T-helper 2 cell treated with Interferon-gamma antibody and Interleukin-4, amounts not matched to agents 5 μg/mL and 100 μg/mL, for 36 hours (primary cell): Measurements from ENCODE around the gene TNRC6A.
"Not testable (repeated sequence)": the region's sequence is repeated elsewhere in the genome, so short reads cannot be mapped to it uniquely, and the experiment has no call there.

Experiments used
- DNase-seq: peaks from one replicate; pipeline ENCODE4 v3.0.0; 2021; ENCODE audit warnings: low spot score
- H3K27ac Mint-ChIP-seq: one replicate; pipeline ENCODE4 v1.8.0; 2021; ENCODE audit warnings: mild to moderate bottlenecking, mixed read lengths
- H3K27me3 Mint-ChIP-seq: one replicate; pipeline ENCODE4 v1.8.0; 2021; ENCODE audit warnings: low read depth, mixed read lengths
- H3K36me3 Mint-ChIP-seq: one replicate; pipeline ENCODE4 v1.8.0; 2021; ENCODE audit warnings: low read depth, mixed read lengths
- H3K4me1 Mint-ChIP-seq: one replicate; pipeline ENCODE4 v1.8.0; 2021; ENCODE audit warnings: low read depth, mixed read lengths
- H3K4me3 Mint-ChIP-seq: one replicate; pipeline ENCODE4 v1.8.0; 2022; ENCODE audit warnings: mild to moderate bottlenecking, moderate library complexity, mixed read lengths
- H3K9me3 Mint-ChIP-seq: one replicate; pipeline ENCODE4 v1.8.0; 2021; ENCODE audit warnings: mixed read lengths

The TNRC6A gene

DNA sequence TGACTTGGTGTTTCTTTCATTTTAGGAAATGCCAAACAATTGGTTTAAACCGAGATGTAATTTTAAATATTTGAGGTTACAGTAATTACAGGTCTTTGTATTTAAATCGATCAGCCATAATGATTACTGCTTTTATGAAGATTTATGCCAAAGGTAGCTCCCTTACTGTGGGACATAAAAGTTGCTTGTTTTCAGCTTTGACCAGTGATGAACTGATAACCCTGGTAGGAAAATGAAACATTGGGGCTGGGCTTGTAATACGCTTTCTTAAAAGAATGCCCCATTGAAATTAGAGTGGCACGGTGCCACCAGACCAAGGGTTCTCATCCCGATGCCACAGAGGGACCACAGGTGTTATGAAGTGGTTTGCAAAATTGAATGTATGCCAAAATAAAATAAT is 7.3 kb downstream of the TNRC6A start:
- Mint-ChIP-seq H3K36me3 (peaks cover 39% of the 10 kb centered on the region), H3K27ac (no peak overlapping the region), H3K4me1 (peaks cover 44% of the 10 kb centered on the region), H3K9me3 (no peaks in the 10 kb centered on the region), H3K4me3 (no peak overlapping the region), H3K27me3 (no peaks in the 10 kb centered on the region)
- DNase-seq, result no peak

DNA sequence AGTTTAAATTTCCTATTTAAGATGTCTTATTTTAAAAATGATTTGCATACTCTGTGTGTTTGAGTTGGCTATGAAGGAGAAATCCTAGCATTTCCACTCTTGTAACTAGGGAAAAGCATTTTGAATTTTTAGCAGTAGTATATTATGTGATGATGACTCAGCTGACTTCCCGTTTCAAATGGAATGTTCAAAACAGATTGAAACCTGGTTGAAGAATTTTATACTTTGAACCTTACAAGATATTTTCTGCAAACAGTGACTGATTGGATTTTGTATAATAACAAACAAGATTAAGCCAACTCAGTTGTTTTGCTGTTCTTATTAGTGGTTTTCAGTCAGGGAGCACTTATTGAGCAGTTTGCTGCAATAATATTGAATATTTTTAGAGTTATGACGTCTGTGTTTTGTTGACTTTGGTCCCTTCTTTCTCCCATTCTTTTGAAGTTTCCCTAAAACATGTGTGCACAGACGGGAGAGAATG is 8.0 kb downstream of the TNRC6A start:
- no peak overlapping the region for H3K27ac Mint-ChIP-seq
- no peak for DNase-seq
- no peak overlapping the region for H3K4me3 Mint-ChIP-seq
- no peaks in the 10 kb centered on the region for H3K9me3 Mint-ChIP-seq
- H3K27me3 Mint-ChIP-seq, result no peaks in the 10 kb centered on the region
- H3K4me1 Mint-ChIP-seq, result peaks cover 40% of the 10 kb centered on the region
- peaks cover 35% of the 10 kb centered on the region for H3K36me3 Mint-ChIP-seq

DNA sequence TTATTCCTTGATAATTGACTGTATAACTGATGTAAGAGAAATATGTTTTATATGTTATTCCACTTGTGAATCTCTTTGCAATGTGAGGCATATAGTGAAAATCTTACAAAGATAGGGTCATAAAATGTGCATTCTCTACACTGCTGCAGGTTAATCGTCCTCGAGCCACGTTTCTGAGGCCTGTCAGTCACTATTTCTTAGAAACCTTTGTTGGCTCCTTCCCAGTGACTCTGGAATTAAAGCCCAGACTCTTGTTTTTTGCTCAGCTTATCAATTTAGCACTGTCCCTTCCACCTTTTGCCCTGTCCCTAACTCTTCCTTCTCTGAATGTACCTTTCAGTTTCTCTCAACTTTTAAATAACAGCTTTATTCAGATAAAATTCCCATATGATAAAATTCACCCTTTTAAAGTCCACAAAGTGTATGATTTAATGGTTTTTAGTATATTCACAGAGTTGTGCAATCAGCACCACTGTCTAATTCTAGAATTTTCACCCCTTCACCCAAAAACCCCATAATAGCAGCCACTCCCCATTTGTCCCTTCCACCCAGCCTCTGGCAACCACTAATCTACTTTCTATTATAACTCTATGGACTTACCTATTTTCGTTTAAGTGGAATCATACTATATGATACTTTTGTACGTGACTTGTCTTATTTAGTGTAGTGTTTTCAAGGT is 8.6 kb downstream of the TNRC6A start:
- DNase-seq, result no peak
- no peaks in the 10 kb centered on the region for H3K27me3 Mint-ChIP-seq
- H3K9me3 Mint-ChIP-seq, result no peaks in the 10 kb centered on the region
- peaks cover 35% of the 10 kb centered on the region for H3K36me3 Mint-ChIP-seq
- no peak overlapping the region for H3K4me3 Mint-ChIP-seq
- H3K27ac Mint-ChIP-seq, result no peak overlapping the region
- H3K4me1 Mint-ChIP-seq, result peaks cover 40% of the 10 kb centered on the region

DNA sequence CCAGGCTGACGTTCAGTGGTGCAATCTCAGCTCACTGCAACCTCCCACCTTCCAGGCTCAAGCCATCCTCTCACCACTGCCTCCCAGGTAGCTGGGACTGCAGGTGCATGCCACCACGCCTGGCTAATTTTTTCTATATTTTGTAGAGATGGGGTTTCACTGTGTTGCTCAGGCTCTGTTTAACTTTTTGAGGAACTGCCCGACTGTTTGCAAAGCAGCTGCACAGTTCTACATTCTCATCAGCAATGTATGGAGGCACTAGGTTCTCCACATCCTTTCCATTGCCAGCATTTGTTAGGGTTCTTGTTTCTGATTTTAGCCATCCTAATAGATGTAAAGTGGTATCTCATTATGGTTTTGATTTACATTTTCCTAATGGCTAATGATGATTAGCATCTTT is 9.4 kb downstream of the TNRC6A start:
- Mint-ChIP-seq H3K36me3 (peaks cover 27% of the 10 kb centered on the region), H3K27me3 (no peaks in the 10 kb centered on the region), H3K9me3 (no peaks in the 10 kb centered on the region), H3K4me3 (no peak overlapping the region), H3K4me1 (peaks cover 37% of the 10 kb centered on the region), H3K27ac (no peak overlapping the region)
- no peak for DNase-seq

DNA sequence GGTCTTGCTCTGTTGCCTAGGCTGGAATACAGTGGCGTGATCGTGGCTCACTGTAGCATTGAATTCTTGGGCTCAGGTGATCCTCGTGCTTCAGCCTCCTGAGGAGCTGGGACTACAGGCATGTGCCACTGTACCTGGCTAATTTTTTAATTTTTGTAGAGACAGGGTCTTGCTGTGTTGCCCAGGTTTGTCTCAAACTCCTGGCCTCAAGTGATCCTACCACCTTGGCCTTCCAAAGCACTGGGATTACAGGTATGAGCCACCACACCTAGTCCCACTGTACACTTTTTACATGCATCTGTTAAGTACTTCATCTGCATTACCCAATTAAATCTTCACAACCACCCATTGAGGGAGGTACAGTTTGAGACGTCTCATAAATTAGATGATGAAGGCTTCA is 12.4 kb downstream of the TNRC6A start:
- DNase-seq, result no peak
- H3K27me3 Mint-ChIP-seq, result no peaks in the 10 kb centered on the region
- no peak overlapping the region for H3K27ac Mint-ChIP-seq
- H3K9me3 Mint-ChIP-seq, result no peaks in the 10 kb centered on the region
- H3K4me1 Mint-ChIP-seq, result peaks cover 38% of the 10 kb centered on the region
- no peak overlapping the region for H3K4me3 Mint-ChIP-seq
- peaks cover 23% of the 10 kb centered on the region for H3K36me3 Mint-ChIP-seq

DNA sequence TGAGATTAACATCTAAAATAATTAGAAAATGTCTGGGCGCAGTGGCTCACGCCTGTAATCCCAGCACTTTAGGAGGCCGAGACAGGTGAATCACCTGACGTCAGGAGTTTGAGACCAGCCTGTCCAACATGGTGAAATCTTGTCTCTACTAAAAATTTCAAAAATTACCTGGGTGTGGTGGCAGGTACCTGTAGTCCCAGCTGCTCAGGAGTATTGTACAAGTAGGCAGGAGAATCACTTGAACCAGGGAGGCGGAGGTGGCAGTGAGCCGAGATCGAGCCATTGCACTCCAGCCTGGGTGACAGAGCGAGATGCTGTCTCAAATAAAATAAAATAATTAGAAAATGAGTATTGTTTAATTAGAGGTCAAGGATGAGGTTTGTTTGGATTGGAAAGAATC is 13.2 kb downstream of the TNRC6A start:
- not testable (repeated sequence) for H3K4me3 Mint-ChIP-seq, DNase-seq, H3K9me3 Mint-ChIP-seq, H3K27ac Mint-ChIP-seq, H3K27me3 Mint-ChIP-seq
- Mint-ChIP-seq H3K36me3 (peaks cover 23% of the 10 kb centered on the region), H3K4me1 (peaks cover 35% of the 10 kb centered on the region)

DNA sequence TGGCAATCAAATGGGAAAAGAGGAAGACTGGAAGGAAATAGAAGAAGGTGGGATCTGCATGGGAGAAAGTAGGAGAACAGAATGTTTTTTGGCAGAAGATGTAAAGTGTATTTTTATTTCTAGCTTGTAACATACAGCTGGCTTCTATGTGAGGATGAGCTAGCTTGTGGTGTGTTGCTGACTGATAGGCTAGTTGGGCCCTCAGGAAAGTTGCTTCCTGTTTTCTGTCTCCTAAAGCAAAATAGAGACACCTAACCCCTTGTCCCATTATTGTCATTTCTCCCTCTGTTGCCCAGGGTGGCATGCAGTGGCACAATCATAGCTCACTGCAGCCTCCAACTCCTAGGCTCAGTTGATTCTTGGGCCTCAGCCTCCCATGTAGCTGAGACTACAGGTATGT is 15.9 kb downstream of the TNRC6A start:
- no peak for DNase-seq
- no peaks in the 10 kb centered on the region for H3K27me3 Mint-ChIP-seq
- peaks cover 12% of the 10 kb centered on the region for H3K36me3 Mint-ChIP-seq
- H3K4me3 Mint-ChIP-seq, result no peak overlapping the region
- H3K9me3 Mint-ChIP-seq, result no peaks in the 10 kb centered on the region
- H3K27ac Mint-ChIP-seq, result no peak overlapping the region
- H3K4me1 Mint-ChIP-seq, result peaks cover 43% of the 10 kb centered on the region

DNA sequence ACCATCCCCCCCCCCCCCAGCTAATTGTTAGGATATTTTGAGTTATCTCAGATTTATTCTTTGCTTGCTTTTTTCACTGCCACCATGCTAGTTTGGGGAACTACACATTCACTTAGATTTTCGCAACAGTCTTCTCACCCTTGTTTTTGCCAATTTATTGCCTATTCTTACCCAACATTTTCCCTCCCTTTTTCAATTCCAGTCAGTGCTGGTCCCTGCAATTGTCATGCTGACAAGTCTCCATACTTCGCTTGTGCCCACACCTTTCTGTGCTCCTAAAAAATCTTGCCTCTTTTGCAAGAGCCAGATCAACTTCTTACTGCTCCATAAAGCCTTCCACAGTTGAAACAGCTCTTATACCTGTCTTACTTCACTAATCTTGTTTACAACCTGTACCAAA is 16.3 kb downstream of the TNRC6A start:
- Mint-ChIP-seq H3K27ac (no peak overlapping the region), H3K4me1 (peaks cover 42% of the 10 kb centered on the region), H3K9me3 (no peaks in the 10 kb centered on the region), H3K27me3 (no peaks in the 10 kb centered on the region), H3K4me3 (no peak overlapping the region), H3K36me3 (peaks cover 11% of the 10 kb centered on the region)
- no peak for DNase-seq

DNA sequence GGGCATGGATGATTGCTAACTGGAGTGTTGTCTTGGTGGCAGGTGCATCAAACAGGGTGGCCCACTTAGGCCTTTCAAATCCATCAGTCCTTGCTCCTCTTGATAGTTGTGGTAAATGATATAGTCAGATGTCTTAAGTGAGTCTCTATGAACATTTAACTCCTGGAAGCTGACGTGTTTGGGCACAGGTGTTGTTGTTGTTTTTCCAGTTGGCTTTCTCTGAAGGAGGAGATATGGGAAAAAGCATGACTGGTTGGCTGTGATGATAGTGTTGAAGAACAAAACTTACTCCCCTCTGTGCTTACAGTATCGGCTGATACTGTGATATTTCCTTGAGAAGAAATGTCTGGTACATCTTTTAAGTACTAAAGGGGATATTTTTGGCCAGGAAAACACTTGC is 18.0 kb downstream of the TNRC6A start:
- no peak for DNase-seq
- Mint-ChIP-seq H3K27me3 (no peaks in the 10 kb centered on the region), H3K9me3 (no peaks in the 10 kb centered on the region), H3K4me1 (peaks cover 39% of the 10 kb centered on the region), H3K27ac (no peak overlapping the region), H3K36me3 (peaks cover 7% of the 10 kb centered on the region), H3K4me3 (no peak overlapping the region)

DNA sequence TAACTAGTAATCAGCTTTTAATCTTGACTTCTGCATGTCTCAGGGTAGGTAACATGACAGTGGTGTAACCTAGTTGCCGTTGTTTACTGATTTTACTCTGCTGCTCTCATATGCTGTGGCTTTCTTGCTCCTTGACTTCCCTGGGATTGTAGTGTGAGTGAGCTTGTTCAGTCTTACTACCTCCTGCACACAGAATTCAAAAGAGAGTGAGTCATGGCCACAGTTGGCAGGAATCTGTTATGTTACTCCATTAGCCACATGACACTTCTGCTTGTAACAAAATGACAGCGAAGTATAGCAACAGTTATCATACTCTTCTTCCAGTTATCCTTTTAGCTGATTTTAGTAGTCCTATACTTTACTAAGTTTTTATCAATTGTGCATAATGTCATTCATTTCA is 18.8 kb downstream of the TNRC6A start:
- Mint-ChIP-seq H3K36me3 (peaks cover 10% of the 10 kb centered on the region), H3K4me3 (no peak overlapping the region), H3K4me1 (peaks cover 42% of the 10 kb centered on the region), H3K27ac (no peak overlapping the region), H3K9me3 (no peaks in the 10 kb centered on the region), H3K27me3 (no peaks in the 10 kb centered on the region)
- DNase-seq, result no peak

DNA sequence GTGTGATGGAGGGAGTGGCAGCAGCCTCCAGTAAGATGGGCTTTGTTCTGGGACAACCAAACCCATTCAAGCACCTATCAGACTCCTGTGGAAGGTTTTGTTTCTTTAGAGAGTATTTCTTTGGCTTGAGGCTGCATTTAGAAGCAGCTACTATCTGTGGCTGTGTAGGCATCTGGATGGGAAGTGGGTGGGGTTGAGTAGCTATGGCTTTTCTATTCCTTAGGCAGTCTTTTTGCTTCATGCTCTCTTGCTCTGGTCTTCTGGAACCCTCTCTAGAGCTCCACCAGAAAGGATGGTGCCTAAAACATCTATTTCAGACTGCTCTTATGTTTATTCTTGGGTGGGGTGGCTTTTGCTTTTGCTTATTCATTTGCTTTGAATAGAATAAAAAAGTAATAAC is 19.9 kb downstream of the TNRC6A start:
- H3K36me3 Mint-ChIP-seq, result peaks cover 10% of the 10 kb centered on the region
- H3K4me1 Mint-ChIP-seq, result peaks cover 40% of the 10 kb centered on the region
- H3K27ac Mint-ChIP-seq, result no peak overlapping the region
- H3K4me3 Mint-ChIP-seq, result no peak overlapping the region
- H3K9me3 Mint-ChIP-seq, result no peaks in the 10 kb centered on the region
- DNase-seq, result no peak
- H3K27me3 Mint-ChIP-seq, result no peaks in the 10 kb centered on the region

DNA sequence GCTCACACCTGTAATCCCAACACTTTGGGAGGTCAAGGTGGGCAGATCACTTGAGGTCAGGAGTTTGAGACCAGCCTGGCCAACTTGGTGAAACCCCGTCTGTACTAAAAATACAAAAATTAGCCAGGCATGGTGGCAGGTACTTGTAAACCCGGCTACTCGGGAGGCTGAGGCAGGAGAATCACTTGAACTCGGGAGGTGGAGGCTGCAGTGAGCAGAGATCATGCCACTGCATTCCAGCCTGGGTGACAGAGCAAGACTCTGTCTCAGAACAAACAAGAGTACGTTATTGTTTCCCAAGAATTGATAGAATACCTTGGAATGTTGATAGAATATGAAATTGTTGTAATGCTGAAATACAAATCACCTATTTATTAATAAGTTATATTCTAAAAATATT is 20.4 kb downstream of the TNRC6A start:
- H3K4me3 Mint-ChIP-seq, H3K27me3 Mint-ChIP-seq, H3K27ac Mint-ChIP-seq, H3K9me3 Mint-ChIP-seq, DNase-seq: not testable (repeated sequence)
- H3K36me3 Mint-ChIP-seq, result peaks cover 10% of the 10 kb centered on the region
- peaks cover 38% of the 10 kb centered on the region for H3K4me1 Mint-ChIP-seq

DNA sequence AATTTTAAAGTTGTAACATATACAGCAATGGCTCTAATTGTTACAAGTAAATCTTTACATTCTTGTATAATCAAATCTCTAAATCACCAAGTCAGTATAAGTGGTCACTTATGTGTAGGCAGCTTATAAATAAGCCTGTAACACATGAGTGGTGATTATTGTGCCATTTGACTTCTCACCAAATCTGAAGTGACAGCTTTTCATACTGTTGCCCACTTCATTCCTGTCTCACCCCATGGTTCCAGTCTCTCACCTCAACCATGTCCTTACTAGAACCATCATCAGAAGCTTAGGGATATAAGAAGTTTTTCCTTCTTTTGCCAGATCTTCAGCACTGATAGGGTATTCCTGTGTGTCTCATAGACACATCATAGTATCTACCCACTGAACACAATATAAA is 23.5 kb downstream of the TNRC6A start:
- Mint-ChIP-seq H3K4me3 (no peak overlapping the region), H3K27ac (no peak overlapping the region), H3K27me3 (no peaks in the 10 kb centered on the region), H3K9me3 (no peaks in the 10 kb centered on the region), H3K36me3 (peaks cover 7% of the 10 kb centered on the region), H3K4me1 (peaks cover 30% of the 10 kb centered on the region)
- DNase-seq, result no peak

DNA sequence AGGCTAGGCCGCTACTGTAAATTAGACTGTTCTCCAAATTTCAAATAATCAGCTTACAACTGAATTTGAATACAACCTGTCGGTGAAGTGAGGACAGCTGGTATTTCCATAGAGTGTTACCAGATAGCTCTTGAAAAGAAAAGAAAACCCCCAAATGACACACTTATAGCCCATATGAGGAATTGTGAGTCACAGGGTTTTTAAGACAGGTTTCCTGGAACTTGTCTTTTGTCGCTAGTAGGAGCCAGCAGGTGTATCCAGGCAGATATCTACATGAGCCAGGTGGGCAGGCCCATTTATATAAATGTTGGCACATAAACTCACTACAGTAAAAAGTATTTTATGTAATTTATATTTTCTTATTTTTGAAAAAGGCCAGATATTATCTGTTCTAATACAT is 24.0 kb downstream of the TNRC6A start:
- no peaks in the 10 kb centered on the region for H3K27me3 Mint-ChIP-seq
- H3K27ac Mint-ChIP-seq, result no peak overlapping the region
- peaks cover 27% of the 10 kb centered on the region for H3K4me1 Mint-ChIP-seq
- no peak overlapping the region for H3K4me3 Mint-ChIP-seq
- H3K9me3 Mint-ChIP-seq, result no peaks in the 10 kb centered on the region
- no peak for DNase-seq
- H3K36me3 Mint-ChIP-seq, result peaks cover 7% of the 10 kb centered on the region

DNA sequence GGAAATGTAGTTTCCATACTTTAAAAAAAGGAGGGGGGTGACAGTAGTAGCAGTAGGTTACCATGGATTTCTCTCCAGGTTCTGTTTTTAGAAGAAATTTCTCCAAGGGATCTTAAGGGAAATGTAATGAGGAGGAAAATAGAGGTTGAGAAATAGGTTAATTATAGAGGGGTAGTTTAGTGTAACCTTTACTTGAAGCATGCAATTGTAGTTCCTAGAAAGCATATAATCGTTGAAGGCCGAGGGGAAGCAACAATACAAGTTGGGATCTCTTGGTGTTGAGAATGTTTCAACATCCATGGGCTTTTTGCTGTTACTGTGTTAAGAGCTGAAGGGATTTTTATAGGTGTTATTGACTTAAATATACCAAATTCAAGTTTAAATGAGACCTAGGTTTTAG is 25.1 kb downstream of the TNRC6A start:
- peaks cover 20% of the 10 kb centered on the region for H3K4me1 Mint-ChIP-seq
- H3K4me3 Mint-ChIP-seq, result no peak overlapping the region
- H3K36me3 Mint-ChIP-seq, result peaks cover 5% of the 10 kb centered on the region
- DNase-seq, result no peak
- H3K27ac Mint-ChIP-seq, result no peak overlapping the region
- no peaks in the 10 kb centered on the region for H3K27me3 Mint-ChIP-seq
- H3K9me3 Mint-ChIP-seq, result no peaks in the 10 kb centered on the region
